ENCODE results near the gene MGRN1.

The MGRN1 gene

DNA sequence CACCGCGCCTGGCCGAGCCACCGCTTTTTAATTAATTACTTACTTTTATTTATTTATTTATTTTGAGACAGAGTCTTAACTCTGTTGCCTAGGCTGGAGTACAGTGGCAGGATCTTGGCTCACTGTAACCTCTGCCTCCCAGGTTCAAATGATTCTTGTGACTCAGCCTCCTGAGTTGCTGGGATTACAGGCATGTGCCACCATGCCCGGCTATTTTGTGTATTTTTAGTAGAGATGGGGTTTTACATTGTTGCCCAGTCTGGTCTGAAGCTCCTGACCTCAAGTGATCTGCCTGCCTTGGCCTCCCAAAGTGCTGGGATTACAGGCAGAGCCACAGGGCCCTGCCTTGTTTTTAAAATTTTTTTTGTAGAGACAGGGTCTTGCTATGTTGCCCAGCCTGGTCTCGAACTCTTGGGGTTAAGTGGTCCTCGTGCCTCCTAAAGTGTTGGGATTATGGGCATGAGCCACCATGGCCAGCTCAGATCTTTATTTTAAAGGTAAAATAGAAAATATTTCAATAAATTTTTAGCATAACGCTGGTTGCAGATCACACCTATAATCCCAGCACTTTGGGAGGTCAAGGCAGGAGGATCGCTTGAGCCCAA lies 50.4 kb downstream of the MGRN1 start:
- TF ChIP-seq CTCF (IDR thresholded peaks at IDR 0.05; ENCODE audit: insufficient read depth, missing control alignments): no peak
- FAIRE-seq: no peak
- DNase-seq (ENCODE audit: insufficient read length, low spot score): no peak

- DNase-seq (ENCODE audit: insufficient read length, low spot score): no peak
- FAIRE-seq: no peak
- TF ChIP-seq CTCF (IDR thresholded peaks at IDR 0.05; ENCODE audit: insufficient read depth, missing control alignments): no peak
These were observed 51.5 kb downstream of the MGRN1 start for GRCh38 chr16:4675864-4676786.

DNA sequence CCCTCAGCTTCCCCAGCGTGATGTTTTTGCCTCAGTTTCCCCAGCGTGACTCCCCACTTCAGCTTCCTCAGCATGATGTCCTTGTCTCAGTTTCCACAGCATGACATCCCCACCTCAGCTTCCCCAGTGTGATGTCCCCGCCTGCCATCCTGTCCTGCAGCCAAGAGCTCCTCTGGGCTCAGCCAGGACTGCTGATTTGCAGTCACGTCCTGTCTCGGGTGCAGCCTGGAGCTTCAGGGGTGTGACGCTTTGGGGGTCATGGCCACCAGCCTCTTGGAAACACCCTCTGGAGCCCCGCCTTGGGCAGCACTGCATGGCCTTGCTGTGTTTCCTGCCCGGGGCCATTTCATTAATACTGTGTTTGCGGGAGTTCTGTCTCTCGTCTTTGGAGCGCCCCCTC lies 52.2 kb downstream of the MGRN1 start:
- FAIRE-seq (no peak), DNase-seq (ENCODE audit: insufficient read length, low spot score) (no peak)
- TF ChIP-seq CTCF (IDR thresholded peaks at IDR 0.05; ENCODE audit: insufficient read depth, missing control alignments): no peak

DNA sequence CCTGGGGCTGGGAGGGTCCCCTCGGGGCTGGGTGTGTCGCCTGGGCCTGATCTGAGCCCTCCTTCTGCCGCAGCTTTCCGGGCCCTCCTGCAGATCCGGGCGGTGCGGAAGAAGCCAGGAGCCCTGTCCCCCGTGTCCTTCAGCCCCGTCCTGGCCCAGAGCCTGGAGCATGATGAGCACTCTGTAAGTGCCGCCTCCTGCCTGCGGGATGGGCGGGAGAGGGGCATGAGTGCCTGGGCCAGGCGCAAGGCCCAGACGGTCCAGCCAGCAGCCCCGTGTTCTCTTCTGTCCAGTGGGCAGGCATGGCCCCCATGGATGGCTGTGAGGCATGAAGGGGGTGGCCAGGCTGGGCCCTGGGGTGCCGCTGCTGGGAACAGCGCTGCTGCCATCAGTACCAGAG lies 52.8 kb downstream of the MGRN1 start:
- DNase-seq (ENCODE audit: insufficient read length, low spot score): no peak
- no peak for TF ChIP-seq CTCF (IDR thresholded peaks at IDR 0.05; ENCODE audit: insufficient read depth, missing control alignments)
- FAIRE-seq: no peak

DNA sequence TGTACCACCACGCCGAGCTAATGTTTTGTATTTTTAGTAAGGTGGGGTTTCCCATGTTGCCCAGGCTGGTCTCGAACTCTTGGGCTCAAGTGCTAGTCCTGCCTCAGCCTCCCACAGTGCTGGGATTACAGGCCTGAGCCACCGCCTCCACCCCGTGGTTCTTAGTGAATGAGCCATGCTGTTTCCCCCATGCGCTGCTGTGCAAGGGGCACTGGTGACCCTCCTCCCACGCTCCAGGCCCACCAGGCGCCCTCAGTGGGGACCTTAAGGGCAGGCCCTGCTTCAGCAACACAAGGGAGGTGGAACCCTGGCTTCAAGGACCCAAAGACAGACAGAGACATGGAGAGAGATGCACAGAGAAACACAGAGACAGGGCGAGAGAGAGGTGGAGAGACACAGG lies 53.4 kb downstream of the MGRN1 start:
- TF ChIP-seq CTCF (IDR thresholded peaks at IDR 0.05; ENCODE audit: insufficient read depth, missing control alignments): no peak
- DNase-seq (ENCODE audit: insufficient read length, low spot score) (no peak), FAIRE-seq (no peak)

DNA sequence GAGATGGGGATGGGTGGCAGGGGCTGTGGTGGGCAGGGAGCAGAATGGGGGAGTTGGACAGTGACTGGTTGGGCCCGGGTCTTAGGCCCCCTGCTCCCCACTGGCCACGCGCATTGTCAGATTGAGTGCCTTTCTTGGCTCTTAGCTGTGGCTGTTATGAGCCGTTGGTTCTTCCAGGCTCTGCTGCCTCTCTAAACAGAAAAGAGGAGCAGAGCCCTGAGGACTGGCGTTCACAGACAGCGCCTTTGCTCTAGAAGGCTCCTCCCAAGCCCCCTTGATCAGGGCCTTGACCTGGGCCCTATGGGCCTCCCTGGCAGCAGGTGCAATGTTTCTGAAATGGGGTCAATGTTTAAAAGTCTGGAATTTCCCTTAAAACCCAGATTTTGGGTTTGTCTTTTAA lies 54.0 kb downstream of the MGRN1 start:
- no peak for TF ChIP-seq CTCF (IDR thresholded peaks at IDR 0.05; ENCODE audit: insufficient read depth, missing control alignments)
- FAIRE-seq (no peak), DNase-seq (ENCODE audit: insufficient read length, low spot score) (no peak)
